Measurements from ENCODE around the gene SLC35G6.
A peak's percentile ranks its signal among the peaks of the same experiment; 100 is the strongest.

SLC35G6 gene

GRCh38 chr17:7465597-7466275, 15.5 kb upstream of the SLC35G6 start:
- Histone ChIP-seq H3K4me2 (ENCODE audit: low read length) (peak overlapping the region; percentile 57; the same call in 1 of the 2 replicates), H4K20me1 (ENCODE audit: control insufficient read depth, insufficient read depth, low read depth, low read length) (no peaks in the 10 kb centered on the region), H3K9me3 (ENCODE audit: control insufficient read depth, insufficient read depth, low read length) (no peaks in the 10 kb centered on the region), H3F3A (ENCODE audit: control insufficient read depth, insufficient read depth) (no peaks in the 10 kb centered on the region), H3K27me3 (ENCODE audit: control insufficient read depth, low read length) (no peaks in the 10 kb centered on the region), H3K4me1 (ENCODE audit: control insufficient read depth, low read length) (peaks cover 21% of the 10 kb centered on the region), H3K79me2 (ENCODE audit: control insufficient read depth, low read length) (peaks cover 8% of the 10 kb centered on the region), H3K27ac (ENCODE audit: low read depth, low read length) (no peak overlapping the region), H3K9me2 (replicated peaks; ENCODE audit: control insufficient read depth, low read length) (no peaks in the 10 kb centered on the region), H3K4me3 (ENCODE audit: low read length) (no peak overlapping the region), H3K36me3 (ENCODE audit: control insufficient read depth, low read length) (no peaks in the 10 kb centered on the region; the same call in 1 of the 2 replicates)
- TF ChIP-seq, protein P1, sequence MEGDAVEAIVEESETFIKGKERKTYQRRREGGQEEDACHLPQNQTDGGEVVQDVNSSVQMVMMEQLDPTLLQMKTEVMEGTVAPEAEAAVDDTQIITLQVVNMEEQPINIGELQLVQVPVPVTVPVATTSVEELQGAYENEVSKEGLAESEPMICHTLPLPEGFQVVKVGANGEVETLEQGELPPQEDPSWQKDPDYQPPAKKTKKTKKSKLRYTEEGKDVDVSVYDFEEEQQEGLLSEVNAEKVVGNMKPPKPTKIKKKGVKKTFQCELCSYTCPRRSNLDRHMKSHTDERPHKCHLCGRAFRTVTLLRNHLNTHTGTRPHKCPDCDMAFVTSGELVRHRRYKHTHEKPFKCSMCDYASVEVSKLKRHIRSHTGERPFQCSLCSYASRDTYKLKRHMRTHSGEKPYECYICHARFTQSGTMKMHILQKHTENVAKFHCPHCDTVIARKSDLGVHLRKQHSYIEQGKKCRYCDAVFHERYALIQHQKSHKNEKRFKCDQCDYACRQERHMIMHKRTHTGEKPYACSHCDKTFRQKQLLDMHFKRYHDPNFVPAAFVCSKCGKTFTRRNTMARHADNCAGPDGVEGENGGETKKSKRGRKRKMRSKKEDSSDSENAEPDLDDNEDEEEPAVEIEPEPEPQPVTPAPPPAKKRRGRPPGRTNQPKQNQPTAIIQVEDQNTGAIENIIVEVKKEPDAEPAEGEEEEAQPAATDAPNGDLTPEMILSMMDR (IDR thresholded peaks at IDR 0.05; ENCODE audit: low read depth, low read length, poor library complexity, severe bottlenecking): no peak
- TF ChIP-seq EZH2phosphoT487 (IDR thresholded peaks at IDR 0.05; ENCODE audit: borderline replicate concordance, low read length): no peak

DNA sequence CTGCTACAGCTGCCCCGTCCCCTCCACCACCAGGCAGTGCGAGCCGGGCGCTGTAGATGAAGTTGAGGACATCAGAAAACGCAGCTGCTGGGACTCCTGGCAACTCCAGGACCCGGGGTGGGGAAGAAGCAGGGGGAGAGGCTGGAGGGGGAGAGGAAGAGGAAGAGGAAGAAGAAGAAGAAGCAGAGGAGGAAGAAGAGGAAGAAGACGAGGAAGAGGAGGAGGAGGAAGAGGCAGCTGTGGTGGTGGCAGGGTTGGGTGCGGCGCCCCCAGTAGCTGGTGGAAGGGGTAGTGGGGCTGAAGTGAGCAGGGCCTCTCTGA, 15.0 kb upstream of the SLC35G6 start:
- peak overlapping the region; percentile 57 for H3K4me2 ChIP-seq (ENCODE audit: low read length)
- no peaks in the 10 kb centered on the region for H3K9me2 ChIP-seq (replicated peaks; ENCODE audit: control insufficient read depth, low read length)
- no peaks in the 10 kb centered on the region for H3K27me3 ChIP-seq (ENCODE audit: control insufficient read depth, low read length)
- TF ChIP-seq, protein P1 (IDR thresholded peaks at IDR 0.05; ENCODE audit: low read depth, low read length, poor library complexity, severe bottlenecking): no peak
- TF ChIP-seq EZH2phosphoT487 (IDR thresholded peaks at IDR 0.05; ENCODE audit: borderline replicate concordance, low read length): no peak
- no peaks in the 10 kb centered on the region for H3F3A ChIP-seq (ENCODE audit: control insufficient read depth, insufficient read depth)
- H3K9me3 ChIP-seq (ENCODE audit: control insufficient read depth, insufficient read depth, low read length): no peaks in the 10 kb centered on the region
- peaks cover 8% of the 10 kb centered on the region for H3K79me2 ChIP-seq (ENCODE audit: control insufficient read depth, low read length)
- peaks cover 21% of the 10 kb centered on the region for H3K4me1 ChIP-seq (ENCODE audit: control insufficient read depth, low read length)
- H4K20me1 ChIP-seq (ENCODE audit: control insufficient read depth, insufficient read depth, low read depth, low read length): no peaks in the 10 kb centered on the region
- H3K36me3 ChIP-seq (ENCODE audit: control insufficient read depth, low read length): no peaks in the 10 kb centered on the region; the same call in 1 of the 2 replicates
- 0 out of 2 replicates have a peak overlapping the region, but pooled peaks have one; percentile 6 for H3K4me3 ChIP-seq (ENCODE audit: low read length)
- no peak overlapping the region for H3K27ac ChIP-seq (ENCODE audit: low read depth, low read length)

DNA sequence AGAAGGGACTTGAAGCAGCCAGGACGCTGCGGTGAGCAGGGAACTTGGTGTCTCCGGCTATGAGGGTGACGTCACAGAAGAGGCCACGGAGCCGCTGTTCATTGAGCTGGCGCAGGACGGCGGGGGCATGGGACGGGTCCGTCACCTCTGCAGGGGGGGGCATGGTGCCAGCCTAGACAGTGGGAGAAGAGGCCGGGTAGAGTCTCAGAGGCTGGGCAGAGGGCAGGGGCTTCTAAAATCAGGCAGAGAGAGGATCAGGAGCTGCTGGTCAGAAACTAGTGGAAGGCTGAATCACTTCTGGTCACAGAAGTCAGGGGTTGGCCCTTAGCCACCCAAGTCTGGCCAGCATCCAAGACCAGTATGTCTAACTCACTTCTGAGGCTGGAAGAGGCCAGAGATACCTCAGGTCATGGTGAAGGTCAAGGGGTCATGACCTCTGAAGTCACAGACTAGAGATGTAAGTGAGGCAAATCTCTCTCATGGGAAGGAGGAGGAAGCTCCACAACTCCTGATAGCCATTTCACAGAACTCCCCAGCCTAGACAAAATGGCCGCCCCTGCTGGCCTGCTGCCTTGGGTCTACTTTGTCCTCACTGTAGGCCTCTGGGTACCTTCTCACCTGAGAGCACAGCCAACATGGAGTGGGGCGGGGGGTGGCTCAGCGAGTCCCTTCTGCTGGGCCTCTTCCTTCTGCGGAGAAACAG, 14.5 kb upstream of the SLC35G6 start:
- TF ChIP-seq EZH2phosphoT487 (IDR thresholded peaks at IDR 0.05; ENCODE audit: borderline replicate concordance, low read length): no peak
- TF ChIP-seq, protein P1 (IDR thresholded peaks at IDR 0.05; ENCODE audit: low read depth, low read length, poor library complexity, severe bottlenecking): no peak
- H3K4me3 ChIP-seq (ENCODE audit: low read length): peak overlapping the region; percentile 35
- peak overlapping the region; percentile 57 for H3K4me2 ChIP-seq (ENCODE audit: low read length)
- H4K20me1 ChIP-seq (ENCODE audit: control insufficient read depth, insufficient read depth, low read depth, low read length): no peaks in the 10 kb centered on the region
- H3K9me2 ChIP-seq (replicated peaks; ENCODE audit: control insufficient read depth, low read length): no peaks in the 10 kb centered on the region
- H3F3A ChIP-seq (ENCODE audit: control insufficient read depth, insufficient read depth): 0 out of 2 replicates have a peak, but pooled peaks cover 3% of the 10 kb centered on the region
- H3K27ac ChIP-seq (ENCODE audit: low read depth, low read length): peak overlapping the region; percentile 27
- peaks cover 8% of the 10 kb centered on the region for H3K79me2 ChIP-seq (ENCODE audit: control insufficient read depth, low read length)
- no peaks in the 10 kb centered on the region; the same call in 1 of the 2 replicates for H3K36me3 ChIP-seq (ENCODE audit: control insufficient read depth, low read length)
- no peaks in the 10 kb centered on the region for H3K9me3 ChIP-seq (ENCODE audit: control insufficient read depth, insufficient read depth, low read length)
- no peaks in the 10 kb centered on the region for H3K27me3 ChIP-seq (ENCODE audit: control insufficient read depth, low read length)
- H3K4me1 ChIP-seq (ENCODE audit: control insufficient read depth, low read length): peaks cover 21% of the 10 kb centered on the region
